HepG2 (cell line): ENCODE results near the gene STK24. TPM values are rescaled to one million over a fixed set of nuclear protein-coding genes. Genes with fewer than 3 reads are reported as not detected.

Experiments
- ATAC-seq: fragments of 200-7000 bp; cut with Tn5 transposase; 3 replicates; pipeline ENCODE4 v1.9.1; 2020; ENCODE audit warnings: mild to moderate bottlenecking, moderate library complexity
- BruUV-seq: library from RNA; stranded (reverse); fragments of 400-500 nt; replicated peaks from 2 replicates; lab custom pipeline; 2021; lab: Mats Ljungman, UMichigan
- CTCF ChIA-PET: fragments of 300-600 bp; formaldehyde crosslinking; extraction: SDS; loops from one replicate; lab custom pipeline; 2021; ENCODE audit warnings: low total read pairs, inconsistent platforms, low intra/inter-chr PET ratio; lab: Yijun Ruan, JAX
- POLR2A ChIA-PET: fragments of 350-600 bp; sonication (Branson Sonifier 250); formaldehyde crosslinking; loops from one replicate; lab custom pipeline; 2020; ENCODE audit warnings: antibody characterized with exemption, inconsistent platforms; lab: Yijun Ruan, JAX
- DNase-seq: peaks from one replicate; pipeline ENCODE4 v3.0.0-alpha.2; 2015; ENCODE audit warnings: low spot score
- FAIRE-seq: peaks from 3 replicates; lab custom pipeline; 2011; peaks lifted over from hg19 to GRCh38; lab: Jason Lieb, UNC
- H2AFZ ChIP-seq: one replicate; pipeline ENCODE4 v1.6.1; 2011; ENCODE audit warnings: low read length, inconsistent platforms
- H3K27ac ChIP-seq: fragments of 300-600 bp; 3 replicates; pipeline ENCODE4 v1.8.0; 2011; ENCODE audit warnings: mixed run types, mild to moderate bottlenecking, mixed read lengths, low read length, inconsistent platforms; ENCODE audit not compliant: insufficient read depth; ENCODE audit errors: extremely low read length
- H3K27me3 ChIP-seq, 2 experiments: fragments of 200-600 bp in 1 of 2; 2 replicates in 1 of 2; 3 replicates in 1 of 2; pipeline versions ENCODE4 v1.6.0 to v1.8.0; 2011; ENCODE audit warnings: low read length in 2 of 2, mild to moderate bottlenecking in 2 of 2, moderate library complexity in 2 of 2, inconsistent platforms in 1 of 2; ENCODE audit not compliant: insufficient read depth in 2 of 2, control insufficient read depth in 1 of 2
- H3K36me3 ChIP-seq, 2 experiments: fragments of 200-600 bp in 1 of 2; replicated peaks in 1 of 2; 2 replicates in 1 of 2; 3 replicates in 1 of 2; pipeline versions ENCODE4 v1.5.1 to v1.8.0; 2011; ENCODE audit warnings: low read length in 2 of 2, inconsistent platforms in 1 of 2; ENCODE audit not compliant: insufficient read depth in 2 of 2, control insufficient read depth in 1 of 2
- H3K4me1 ChIP-seq: 2 replicates; pipeline ENCODE4 v1.5.1; 2012; ENCODE audit warnings: low read length, inconsistent platforms; ENCODE audit not compliant: insufficient read depth
- H3K4me2 ChIP-seq: 2 replicates; pipeline ENCODE4 v1.6.0; 2011; ENCODE audit warnings: low read depth, low read length, inconsistent platforms
- H3K4me3 ChIP-seq, 3 experiments: fragments of 200-600 bp in 1 of 3; sonication (generic), shearing (Covaris generic) in 1 of 3; replicated peaks in 1 of 3; 2 replicates each; pipeline ENCODE4 v1.5.1; 2011 to 2016; ENCODE audit warnings: low read length in 3 of 3, inconsistent platforms in 2 of 3, low read depth in 2 of 3, mild to moderate bottlenecking in 2 of 3, control low read depth in 1 of 3, mixed read lengths in 1 of 3; ENCODE audit not compliant: insufficient read depth in 1 of 3
- H3K79me2 ChIP-seq: one replicate; pipeline ENCODE4 v1.6.1; 2011; ENCODE audit warnings: low read length, inconsistent platforms; ENCODE audit not compliant: insufficient read depth
- H3K9ac ChIP-seq: 2 replicates; pipeline ENCODE4 v1.6.0; 2011; ENCODE audit warnings: mild to moderate bottlenecking, low read depth, low read length, inconsistent platforms; ENCODE audit not compliant: insufficient read depth
- H3K9me3 ChIP-seq: 2 replicates; pipeline ENCODE4 v1.5.1; 2012; ENCODE audit warnings: mild to moderate bottlenecking, low read length
- H4K20me1 ChIP-seq: 2 replicates; pipeline ENCODE4 v1.6.0; 2011; ENCODE audit warnings: inconsistent platforms, mild to moderate bottlenecking, low read length, moderate library complexity; ENCODE audit not compliant: insufficient read depth
- HDAC1 ChIP-seq: sonication (generic); formaldehyde crosslinking; IDR thresholded peaks from 2 replicates; pipeline ENCODE4 v1.5.1; 2020; ENCODE audit warnings: mild to moderate bottlenecking, missing genetic modification reagents
- PBX3 ChIP-seq: sonication (generic); formaldehyde crosslinking; IDR thresholded peaks from 2 replicates; pipeline ENCODE4 v1.8.1; 2023; ENCODE audit warnings: missing genetic modification reagents, inconsistent platforms, borderline replicate concordance
- THRA ChIP-seq: sonication (generic); formaldehyde crosslinking; IDR thresholded peaks from 2 replicates; pipeline ENCODE4 v1.4.0; 2020; ENCODE audit warnings: missing genetic modification reagents, borderline replicate concordance
- XRCC5 ChIP-seq: fragments of 200-400 bp; formaldehyde crosslinking; optimal IDR thresholded peaks from 2 replicates; pipeline ENCODE3; 2017; ENCODE audit warnings: mild to moderate bottlenecking, low read length
- ZFP91 ChIP-seq: sonication (generic); formaldehyde crosslinking; IDR thresholded peaks from 2 replicates; pipeline ENCODE4 v1.9.0; 2022; ENCODE audit warnings: missing genetic modification reagents, mild to moderate bottlenecking, borderline replicate concordance
- ZNF24 ChIP-seq: fragments of 450-650 bp; IDR thresholded peaks from 2 replicates; pipeline ENCODE4 v1.6.1; 2017; ENCODE audit warnings: antibody characterized with exemption, mild to moderate bottlenecking
- ZNF333 ChIP-seq: sonication (generic); formaldehyde crosslinking; IDR thresholded peaks from 2 replicates; pipeline ENCODE4 v1.4.0; 2020; ENCODE audit warnings: mild to moderate bottlenecking, missing genetic modification reagents, borderline replicate concordance
- ZNF646 ChIP-seq: sonication (generic); formaldehyde crosslinking; IDR thresholded peaks from 2 replicates; pipeline ENCODE4 v1.9.0; 2021; ENCODE audit warnings: mild to moderate bottlenecking, missing genetic modification reagents
- WGBS: methylation state at CpG from one replicate; pipeline ENCODE4 v1.1.6; 2017; ENCODE audit warnings: low lambda C conversion rate; 5-methylcytosine and 5-hydroxymethylcytosine counted together
- in situ Hi-C: cut with HindIII; loops from 2 replicates; pipeline ENCODE4 v1.10.0; 2017; ENCODE audit warnings: low pct_unique_long_range_greater_than_20kb; ENCODE audit not compliant: extremely low pct_ligation_motif_present
- intact Hi-C: fragments of 100-400 bp; cut with micrococcal nuclease; formaldehyde crosslinking; loops from one replicate; pipeline ENCODE4 v1.10.0; 2022; ENCODE audit not compliant: unreplicated experiment
- polyA plus RNA-seq, 8 experiments: library from polyadenylated mRNA; depleted of rRNA in 3 of 8; stranded (reverse) in 7 of 8; unstranded in 1 of 8; fragments of >200 nt; fragmentation: Illumina TruSeq in 4 of 8; extraction: Trizol in 4 of 8; gene quantifications; 2 replicates each; pipeline versions ENCODE4 v1.2.1 to v1.2.3, GENCODE V29; 2011 to 2016; ENCODE audit warnings: low read depth in 4 of 8, missing spikeins in 1 of 8, mixed read lengths in 1 of 8; ENCODE audit not compliant: insufficient read depth in 1 of 8
- total RNA-seq, 5 experiments: library from RNA; depleted of rRNA; stranded (reverse); fragments of >200 nt; fragmentation: Illumina TruSeq; extraction: Trizol; gene quantifications; 2 replicates each; pipeline ENCODE4 v1.2.3, GENCODE V29; 2016; ENCODE audit warnings: low read depth in 1 of 5
- TF ChIP-seq, protein P1 (sequence below): sonication (generic); formaldehyde crosslinking; IDR thresholded peaks from 2 replicates; pipeline ENCODE4 v1.4.0; 2020; ENCODE audit warnings: missing genetic modification reagents

STK24 gene
- total and polyA plus RNA-seq, 2 of the 13 experiments (the other 11 are each of a cell fraction or from before 2014, with no cell fraction given), result 51.3 to 73.0 TPM

DNA sequence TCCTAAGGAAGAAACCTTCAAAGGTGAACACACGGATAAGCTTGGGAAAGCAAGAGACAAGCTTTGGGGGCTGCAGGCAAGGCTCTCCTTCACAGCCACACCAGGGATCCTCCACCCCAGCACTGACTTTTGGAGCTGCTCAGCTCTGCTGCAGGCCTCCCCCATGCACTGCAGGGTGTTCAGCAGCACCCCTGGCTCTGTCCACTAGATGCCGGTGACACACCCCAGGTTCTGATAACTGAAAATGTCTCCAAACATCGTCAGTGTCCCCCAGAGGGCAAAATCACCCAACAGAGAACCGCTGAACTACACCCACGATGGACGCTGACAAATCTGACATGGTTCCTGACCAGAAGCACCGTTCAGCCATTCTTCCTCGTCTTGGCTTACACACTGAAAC, 90.5 kb downstream of the STK24 start:
- POLR2A ChIA-PET, result no interaction called here
- in situ Hi-C loops, result no loop called here
- peak overlapping the region; percentile 3 for H3K27ac ChIP-seq

More for the DNA sequence above, 90.5 kb downstream of the STK24 start:
- DNase-seq, result no peak
- no TSS peak for BruUV-seq
- 90% methylated on average over 7 of the region's 8 CpGs for WGBS
- Histone ChIP-seq H3K36me3 (peaks cover 2 to 9% of the 10 kb centered on the region in 2 experiments; a peak in 4 of 5 replicates), H3K4me3 (no peak overlapping the region), H4K20me1 (peaks cover 11% of the 10 kb centered on the region), H3K27me3 (no peaks in the 10 kb centered on the region), H3K4me2 (no peak overlapping the region), H2AFZ (no peak overlapping the region), H3K9me3 (no peaks in the 10 kb centered on the region), H3K9ac (no peak overlapping the region), H3K79me2 (peaks cover 97% of the 10 kb centered on the region), H3K4me1 (peaks cover 96% of the 10 kb centered on the region)
- no peak for FAIRE-seq
- intact Hi-C loops, result no loop called here
- CTCF ChIA-PET, result no interaction called here
- TF ChIP-seq XRCC5, result no peak
- no peak for TF ChIP-seq ZNF24
- no peak for TF ChIP-seq ZFP91 (CRISPR knock-in tag)
- TF ChIP-seq, protein P1, sequence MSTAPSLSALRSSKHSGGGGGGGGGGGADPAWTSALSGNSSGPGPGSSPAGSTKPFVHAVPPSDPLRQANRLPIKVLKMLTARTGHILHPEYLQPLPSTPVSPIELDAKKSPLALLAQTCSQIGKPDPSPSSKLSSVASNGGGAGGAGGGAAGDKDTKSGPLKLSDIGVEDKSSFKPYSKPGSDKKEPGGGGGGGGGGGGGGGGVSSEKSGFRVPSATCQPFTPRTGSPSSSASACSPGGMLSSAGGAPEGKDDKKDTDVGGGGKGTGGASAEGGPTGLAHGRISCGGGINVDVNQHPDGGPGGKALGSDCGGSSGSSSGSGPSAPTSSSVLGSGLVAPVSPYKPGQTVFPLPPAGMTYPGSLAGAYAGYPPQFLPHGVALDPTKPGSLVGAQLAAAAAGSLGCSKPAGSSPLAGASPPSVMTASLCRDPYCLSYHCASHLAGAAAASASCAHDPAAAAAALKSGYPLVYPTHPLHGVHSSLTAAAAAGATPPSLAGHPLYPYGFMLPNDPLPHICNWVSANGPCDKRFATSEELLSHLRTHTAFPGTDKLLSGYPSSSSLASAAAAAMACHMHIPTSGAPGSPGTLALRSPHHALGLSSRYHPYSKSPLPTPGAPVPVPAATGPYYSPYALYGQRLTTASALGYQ, result no peak
- no peak for TF ChIP-seq PBX3 (CRISPR knock-in tag)
- no peak for TF ChIP-seq ZNF333 (CRISPR knock-in tag)
- TF ChIP-seq HDAC1 (CRISPR knock-in tag), result no peak
- TF ChIP-seq ZNF646 (CRISPR knock-in tag), result no peak
- no peak for TF ChIP-seq THRA (CRISPR knock-in tag)
- ATAC-seq, result no peak
